ENCODE data around the gene ZNF132.

ZNF132 gene

GRCh38 chr19:58386576-58387337, 53.2 kb downstream of the ZNF132 start, which contains the start of gene RPS5:
Gene RPS5, plus strand, starts transcription at chr19:58387269. Its CDS starts 869 bp downstream, at chr19:58388138.
- DNase-seq (ENCODE audit: low spot score) = peak; percentile 99

GRCh38 chr19:58385891-58386575, 53.9 kb downstream of the ZNF132 start:
- no peak for DNase-seq (ENCODE audit: low spot score)

DNA sequence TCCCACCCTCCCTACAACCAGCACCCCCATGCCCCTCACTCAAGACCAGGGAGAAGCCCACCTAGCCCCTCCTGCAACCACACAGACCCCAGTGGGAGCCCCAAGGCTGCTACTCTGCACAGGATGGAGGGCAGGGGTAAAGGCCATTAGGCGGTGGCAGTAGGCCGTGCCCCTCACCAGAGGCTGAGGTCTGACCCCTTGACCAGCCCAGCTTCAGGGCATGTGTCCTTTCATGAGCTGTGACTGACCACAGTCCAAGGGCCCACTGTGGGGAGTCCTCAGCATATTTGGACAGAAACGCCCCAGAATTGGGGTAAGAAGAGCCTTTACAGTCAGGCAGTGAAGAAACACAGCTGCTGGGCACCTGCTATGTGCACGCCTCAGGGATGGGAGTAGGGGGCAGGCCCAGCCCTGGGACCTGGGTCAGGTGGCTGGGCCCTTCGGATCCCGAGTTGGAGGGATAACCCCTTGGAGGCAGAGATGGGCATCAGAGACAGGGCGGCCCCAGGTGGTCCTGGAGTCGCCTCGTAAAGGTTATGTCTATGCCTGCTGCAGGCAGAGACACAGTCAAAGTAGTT, 54.6 kb downstream of the ZNF132 start:
- no peak for DNase-seq (ENCODE audit: low spot score)

- no peak for DNase-seq (ENCODE audit: low spot score)
Measured at GRCh38 chr19:58382997-58383603, 56.9 kb downstream of the ZNF132 start.
